Uterus (tissue), 2 donors: ENCODE results near the gene MELK.

Source experiments
- CTCF ChIP-seq, 4 experiments: fragments of 200-600 bp in 2 of 4; fragments of 450-650 bp in 2 of 4; sonication (generic) in 2 of 4; IDR thresholded peaks; one replicate each; pipeline ENCODE4 v1.5.1; 2016 to 2019; ENCODE audit warnings: antibody characterized with exemption in 4 of 4, mild to moderate bottlenecking in 2 of 4, moderate library complexity in 1 of 4
- POLR2A ChIP-seq, 2 donors: fragments of 450-650 bp; IDR thresholded peaks; one replicate each; pipeline ENCODE4 v1.6.1; 2016; ENCODE audit warnings: antibody characterized with exemption in 2 of 2, mild to moderate bottlenecking in 1 of 2, moderate library complexity in 1 of 2

GRCh38 chr9:36698984-36699383 is 126.3 kb downstream of the MELK start:
- TF ChIP-seq CTCF (IDR thresholded peaks at IDR 0.05) (no peak), POLR2A (IDR thresholded peaks at IDR 0.05) (no peak)
